Heart left ventricle (tissue), 13 donors: ENCODE measurements around the gene ATRNL1.

Experiments used
- POLR2A ChIP-seq, 2 donors: fragments of 450-650 bp; IDR thresholded peaks; one replicate each; pipeline ENCODE4 v1.6.1; 2017; ENCODE audit warnings: antibody characterized with exemption in 2 of 2, mild to moderate bottlenecking in 2 of 2, moderate library complexity in 2 of 2
- TF ChIP-seq, protein P1 (sequence below), 12 donors: fragments of 200-600 bp; sonication (generic) in 4 of 12; IDR thresholded peaks; one replicate each; pipeline versions ENCODE4 v1.5.0 to v1.8.0; 2018 to 2022; ENCODE audit warnings: antibody characterized with exemption in 12 of 12, mild to moderate bottlenecking in 5 of 12
- donor health status: ischemic (EF 13 %, LVEDD 7.1; RV severe dilation, severe dysfunction).
- donor health status: DM: no; HTN: yes; CAD: no.
- donor health status: DM: no; HTN: no; CAD: no.
- donor health status: ischemic (EF 25% LVEDD 6.9; RV normal size, moderate dysfunction).
- donor health status: ischemic (EF 25% LVEDD 5.7; RV mildly dilated, moderate dysfunction).
- donor health status: ischemic (EF 35%, LVEDD 5.7; RV mildly dilated, moderate dysfunction).
- donor health status: nonischemic (EF 11% LVEDD 7.7; RV severe dilation, severe dysfunction).
- donor health status: DM: yes; HTN: yes; CAD: no.
- donor health status: PGD.
- donor health status: ischemic (EF 29% LVEDD 5.4; RV normal size, mild dysfunction).
- donor health status: nonischemic (EF 23%, LVEDD 6.1; RV moderate dilation, normal function).

DNA sequence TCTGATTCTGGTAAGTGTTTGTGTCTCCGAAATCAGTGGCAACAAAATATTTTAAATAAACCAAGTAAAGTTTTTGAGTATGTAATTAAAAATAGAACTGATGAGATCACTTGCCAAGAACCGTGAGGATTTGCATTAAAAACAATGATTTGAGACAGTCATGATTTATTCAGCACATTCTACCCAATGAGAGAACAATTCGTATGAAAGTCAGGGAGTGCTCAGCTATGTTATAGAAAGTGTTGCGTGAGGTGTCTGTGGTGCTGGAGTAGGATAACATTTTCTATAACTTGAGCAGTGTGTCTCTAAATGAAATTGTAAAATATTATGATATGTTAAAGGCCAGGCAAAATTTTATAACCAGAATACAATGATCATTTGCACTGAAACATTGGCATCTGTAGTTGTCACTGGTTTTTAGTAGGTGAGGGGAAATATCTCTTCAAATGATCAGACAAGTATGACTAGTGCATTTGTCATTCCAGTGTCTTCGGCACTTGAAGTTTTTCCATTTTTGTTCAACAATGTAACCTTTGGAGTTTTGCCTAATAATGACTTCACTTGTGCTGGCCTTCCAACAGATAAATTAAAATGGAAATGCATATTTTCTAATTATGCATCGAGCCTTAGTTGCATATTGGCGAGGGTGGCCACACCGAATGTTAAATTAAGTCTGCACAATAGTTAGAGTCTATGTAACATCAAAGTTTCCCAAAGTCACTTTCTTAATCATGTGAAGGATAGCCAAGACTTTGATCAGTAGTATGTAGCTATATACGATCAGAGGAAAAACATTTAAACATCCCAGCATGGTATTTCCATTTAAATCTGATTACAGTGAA is 844.0 kb downstream of the ATRNL1 start:
- TF ChIP-seq, protein P1, sequence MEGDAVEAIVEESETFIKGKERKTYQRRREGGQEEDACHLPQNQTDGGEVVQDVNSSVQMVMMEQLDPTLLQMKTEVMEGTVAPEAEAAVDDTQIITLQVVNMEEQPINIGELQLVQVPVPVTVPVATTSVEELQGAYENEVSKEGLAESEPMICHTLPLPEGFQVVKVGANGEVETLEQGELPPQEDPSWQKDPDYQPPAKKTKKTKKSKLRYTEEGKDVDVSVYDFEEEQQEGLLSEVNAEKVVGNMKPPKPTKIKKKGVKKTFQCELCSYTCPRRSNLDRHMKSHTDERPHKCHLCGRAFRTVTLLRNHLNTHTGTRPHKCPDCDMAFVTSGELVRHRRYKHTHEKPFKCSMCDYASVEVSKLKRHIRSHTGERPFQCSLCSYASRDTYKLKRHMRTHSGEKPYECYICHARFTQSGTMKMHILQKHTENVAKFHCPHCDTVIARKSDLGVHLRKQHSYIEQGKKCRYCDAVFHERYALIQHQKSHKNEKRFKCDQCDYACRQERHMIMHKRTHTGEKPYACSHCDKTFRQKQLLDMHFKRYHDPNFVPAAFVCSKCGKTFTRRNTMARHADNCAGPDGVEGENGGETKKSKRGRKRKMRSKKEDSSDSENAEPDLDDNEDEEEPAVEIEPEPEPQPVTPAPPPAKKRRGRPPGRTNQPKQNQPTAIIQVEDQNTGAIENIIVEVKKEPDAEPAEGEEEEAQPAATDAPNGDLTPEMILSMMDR (IDR thresholded peaks at IDR 0.05): no peak
- TF ChIP-seq POLR2A (IDR thresholded peaks at IDR 0.05): no peak
